Psoas muscle (tissue), 8 donors: ENCODE results near the gene ZSWIM6. TPM values are rescaled to one million over a fixed set of nuclear protein-coding genes. Genes with fewer than 3 reads are reported as not detected.
"Not testable (repeated sequence)": the region's sequence is repeated elsewhere in the genome, so short reads cannot be mapped to it uniquely, and the experiment has no call there.

Experiments used
- ATAC-seq, 4 donors: fragments of 200-7000 bp; cut with Tn5 transposase; one replicate each; pipeline ENCODE4 v1.9.1; 2020; ENCODE audit warnings: moderate library complexity in 3 of 4, mild to moderate bottlenecking in 2 of 4
- DNase-seq, 2 donors: peaks; one replicate each; pipeline ENCODE4 v3.0.0-alpha.2; 2020
- H3K27ac ChIP-seq: fragments of 200-600 bp; one replicate; pipeline ENCODE4 v1.8.0; 2022
- H3K27me3 ChIP-seq, 3 donors: fragments of 200-600 bp in 1 of 3; one replicate each; pipeline versions ENCODE4 v1.6.1 to v1.8.0; 2013 to 2022; ENCODE audit warnings: low read length in 2 of 3, mild to moderate bottlenecking in 2 of 3, moderate library complexity in 1 of 3; ENCODE audit not compliant: insufficient read depth in 3 of 3
- H3K36me3 ChIP-seq, 2 donors: fragments of 200-600 bp in 1 of 2; one replicate each; pipeline versions ENCODE4 v1.6.1 to v1.8.0; 2013 to 2022; ENCODE audit warnings: low read depth in 1 of 2, mild to moderate bottlenecking in 1 of 2, moderate library complexity in 1 of 2; ENCODE audit not compliant: insufficient read depth in 1 of 2
- H3K4me1 ChIP-seq: fragments of 200-600 bp; one replicate; pipeline ENCODE4 v1.8.0; 2022
- H3K4me3 ChIP-seq: fragments of 200-600 bp; one replicate; pipeline ENCODE4 v1.8.0; 2022; ENCODE audit warnings: mild to moderate bottlenecking
- H3K9me3 ChIP-seq: fragments of 200-600 bp; one replicate; pipeline ENCODE4 v1.8.0; 2022
- CTCF ChIP-seq: fragments of 200-600 bp; IDR thresholded peaks from one replicate; pipeline ENCODE4 v1.8.0; 2022; ENCODE audit warnings: antibody characterized with exemption
- WGBS, 3 donors: extraction: QIAGEN DNeasy Blood & Tissue Kit; methylation state at CpG; one replicate each; pipeline versions ENCODE4 v1.1.6 to v1.1.7; 2013; 5-methylcytosine and 5-hydroxymethylcytosine counted together
- intact Hi-C, 2 donors: fragments of 100-400 bp; cut with DNase I; formaldehyde crosslinking; loops; one replicate each; pipeline versions ENCODE4 v1.11.0 to v1.14.2; 2022
- polyA plus RNA-seq, 3 donors: library from polyadenylated mRNA; stranded (reverse); fragments of 200-250 nt; gene quantifications; one replicate each; pipeline ENCODE4 v1.2.3, GENCODE V29; 2013
- total RNA-seq, 4 donors: library from RNA; stranded (reverse); fragmentation: NEBNext Ultra II Directional in 2 of 4; extraction: Animal tissue kit (Norgen Biotek cat#: 25700) in 2 of 4; gene quantifications; one replicate each; pipeline versions ENCODE4 v1.2.1 to v1.2.4, GENCODE V29; 2021 to 2023
- donor health status: healthy with polysubstance abuse.
- donor health status: DM: no; HTN: no; CAD: no; lungs with moderate emphysema.
- donor health status: Bipolar disorder and iron deficiency.
- donor health status: healthy.
- donor health status: DM: yes; HTN: yes; CAD: no.
- donor health status: DM: no; HTN: no; CAD: no.
- donor health status: DM: no; HTN: no; CAD: no.
- donor health status: DM: yes; HTN: yes; CAD: no.

Gene ZSWIM6
- total and polyA plus RNA-seq, 7 donors = 1.4 to 6.3 (median 4.0) TPM

GRCh38 chr5:61412361-61412760, 80.3 kb downstream of the ZSWIM6 start:
- intact Hi-C loops = no loop called here
- 94 to 100% (median 97%) methylated on average over 2 of the region's 2 CpGs for WGBS, 3 donors
- TF ChIP-seq CTCF = no peak
- no peak for ATAC-seq
- Histone ChIP-seq H3K27ac (no peak overlapping the region), H3K27me3 (no peaks in the 10 kb centered on the region), H3K9me3 (no peaks in the 10 kb centered on the region), H3K4me3 (no peak overlapping the region), H3K36me3 (no peaks in the 10 kb centered on the region), H3K4me1 (peaks cover 17% of the 10 kb centered on the region)
- DNase-seq = no peak

- intact Hi-C loops, DNase-seq: not testable (repeated sequence)
Observed at GRCh38 chr5:61413205-61413604, 81.1 kb downstream of the ZSWIM6 start.

GRCh38 chr5:61414806-61415205, 82.7 kb downstream of the ZSWIM6 start:
- TF ChIP-seq CTCF = no peak
- intact Hi-C loops = no loop called here
- 82 to 89% (median 85%) methylated on average over 6 of the region's 6 CpGs for WGBS, 3 donors

More at GRCh38 chr5:61413205-61413604, 81.1 kb downstream of the ZSWIM6 start:
- H3K36me3 ChIP-seq, H3K27ac ChIP-seq, H3K9me3 ChIP-seq, H3K4me3 ChIP-seq, ATAC-seq, H3K27me3 ChIP-seq: not testable (repeated sequence)
- H3K4me1 ChIP-seq = peaks cover 12% of the 10 kb centered on the region
- 85 to 98% (median 96%) methylated on average over 1 to 2 of the region's 2 CpGs for WGBS, 3 donors

GRCh38 chr5:61416010-61416409, 84.0 kb downstream of the ZSWIM6 start:
- 73 to 78% (median 75%) methylated on average over 5 of the region's 5 CpGs for WGBS, 3 donors
- Histone ChIP-seq H3K27ac (no peak overlapping the region), H3K4me3 (no peak overlapping the region), H3K36me3 (no peaks in the 10 kb centered on the region), H3K27me3 (no peaks in the 10 kb centered on the region), H3K9me3 (no peaks in the 10 kb centered on the region), H3K4me1 (no peaks in the 10 kb centered on the region)
- DNase-seq = no peak
- TF ChIP-seq CTCF = no peak
- ATAC-seq = no peak
- intact Hi-C loops = no loop called here

More at GRCh38 chr5:61414806-61415205, 82.7 kb downstream of the ZSWIM6 start:
- ATAC-seq (no peak), DNase-seq (no peak)
- Histone ChIP-seq H3K4me1 (peaks cover 1% of the 10 kb centered on the region), H3K36me3 (no peaks in the 10 kb centered on the region), H3K4me3 (no peak overlapping the region), H3K27ac (no peak overlapping the region), H3K27me3 (no peaks in the 10 kb centered on the region), H3K9me3 (no peaks in the 10 kb centered on the region)

GRCh38 chr5:61416420-61416819, 84.4 kb downstream of the ZSWIM6 start:
- intact Hi-C loops = no loop called here

More at GRCh38 chr5:61416420-61416819, 84.4 kb downstream of the ZSWIM6 start:
- Histone ChIP-seq H3K27me3 (no peaks in the 10 kb centered on the region), H3K4me1 (no peaks in the 10 kb centered on the region), H3K36me3 (no peaks in the 10 kb centered on the region), H3K27ac (no peak overlapping the region), H3K9me3 (peaks cover under 1% of the 10 kb centered on the region), H3K4me3 (no peak overlapping the region)
- WGBS, 3 donors = 84 to 94% (median 85%) methylated on average over 1 of the region's 1 CpG
- no peak for ATAC-seq
- DNase-seq = no peak
- TF ChIP-seq CTCF = no peak
